Skeletal muscle tissue (tissue), 4 donors: Measurements from ENCODE around the gene DENND6B. TPM values are rescaled to one million over a fixed set of nuclear protein-coding genes. Genes with fewer than 3 reads are reported as not detected.
A peak's percentile ranks its signal among the peaks of the same experiment; 100 is the strongest.

Source experiments
- H3K27ac ChIP-seq: one replicate; pipeline ENCODE4 v1.7.0; 2013; ENCODE audit warnings: mild to moderate bottlenecking, low read depth, low read length, inconsistent platforms
- H3K27me3 ChIP-seq, 3 donors: one replicate each; pipeline ENCODE4 v1.7.0; 2013; ENCODE audit warnings: low read length in 3 of 3; ENCODE audit not compliant: control insufficient read depth in 3 of 3, insufficient read depth in 3 of 3
- H3K36me3 ChIP-seq, 3 donors: one replicate each; pipeline ENCODE4 v1.7.0; 2013; ENCODE audit warnings: low read length in 3 of 3; ENCODE audit not compliant: control insufficient read depth in 3 of 3, insufficient read depth in 3 of 3
- H3K4me1 ChIP-seq, 3 donors: one replicate each; pipeline ENCODE4 v1.7.0; 2013; ENCODE audit warnings: low read length in 3 of 3, mild to moderate bottlenecking in 3 of 3; ENCODE audit not compliant: control insufficient read depth in 3 of 3, insufficient read depth in 3 of 3
- H3K4me3 ChIP-seq, 3 donors: one replicate each; pipeline ENCODE4 v1.7.0; 2013; ENCODE audit warnings: low read length in 3 of 3
- H3K9ac ChIP-seq, 3 donors: one replicate each; pipeline ENCODE4 v1.7.0; 2013; ENCODE audit warnings: low read length in 3 of 3, mild to moderate bottlenecking in 3 of 3, moderate library complexity in 2 of 3, low read depth in 1 of 3
- H3K9me3 ChIP-seq, 3 donors: one replicate each; pipeline ENCODE4 v1.7.0; 2013; ENCODE audit warnings: low read length in 3 of 3; ENCODE audit not compliant: control insufficient read depth in 3 of 3
- total RNA-seq: library from RNA; depleted of rRNA; stranded (reverse); fragments of >200 nt; gene quantifications from one replicate; pipeline ENCODE4 v1.2.3, GENCODE V29; 2014
- donor health status: Osteomylitis.

DENND6B gene
- total RNA-seq, 1 donor from 2014 or later, result 1.0 TPM

DNA sequence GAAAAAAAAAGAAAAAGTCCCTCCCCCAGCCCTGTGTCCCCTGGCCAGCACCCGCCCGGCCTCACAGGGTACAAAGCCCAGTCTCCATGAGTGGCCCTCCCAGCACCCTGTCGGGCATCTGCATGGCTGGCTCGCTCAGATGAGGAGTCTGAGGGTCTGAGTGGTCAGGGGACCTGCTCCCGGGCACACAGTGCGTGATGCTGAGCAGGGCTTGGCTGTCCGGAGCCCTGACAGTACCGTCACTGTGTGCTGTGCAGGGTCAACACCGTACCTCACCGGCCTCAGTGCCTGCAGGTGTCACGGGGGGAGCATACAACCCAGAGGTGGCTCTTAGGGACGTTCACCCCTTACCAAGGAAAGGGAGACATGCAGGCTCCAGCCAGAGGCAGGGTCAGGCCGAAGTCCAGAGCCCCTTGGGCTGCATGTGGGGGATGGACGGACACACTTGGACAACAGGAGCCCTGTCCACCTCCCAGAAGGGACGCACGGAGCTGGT is 15.8 kb downstream of the DENND6B start:
- no peak overlapping the region for H3K27ac ChIP-seq
- no peak overlapping the region for H3K4me3 ChIP-seq
- peaks cover 20 to 25% (median 23%) of the 10 kb centered on the region in 3 donors for H3K4me1 ChIP-seq
- no peaks in the 10 kb centered on the region for H3K9me3 ChIP-seq
- H3K27me3 ChIP-seq, result peaks cover 0 to 2% (median 0%) of the 10 kb centered on the region in 3 donors
- H3K36me3 ChIP-seq, result no peaks in the 10 kb centered on the region
- no peak overlapping the region for H3K9ac ChIP-seq

GRCh38 chr22:50310031-50310722 is 16.6 kb downstream of the DENND6B start:
- no peaks in the 10 kb centered on the region for H3K36me3 ChIP-seq

GRCh38 chr22:50309601-50309991 is 17.2 kb downstream of the DENND6B start:
- no peak overlapping the region for H3K9ac ChIP-seq
- no peak overlapping the region for H3K4me3 ChIP-seq
- H3K27me3 ChIP-seq, result peaks cover 0 to 2% (median 0%) of the 10 kb centered on the region in 3 donors
- H3K36me3 ChIP-seq, result no peaks in the 10 kb centered on the region
- no peaks in the 10 kb centered on the region for H3K9me3 ChIP-seq
- H3K27ac ChIP-seq, result no peak overlapping the region
- peaks cover 28 to 37% (median 35%) of the 10 kb centered on the region in 3 donors for H3K4me1 ChIP-seq

More at GRCh38 chr22:50310031-50310722, 16.6 kb downstream of the DENND6B start:
- Histone ChIP-seq H3K9ac (no peak overlapping the region), H3K27me3 (peaks cover 0 to 2% (median 0%) of the 10 kb centered on the region in 3 donors), H3K4me1 (peaks cover 26 to 32% (median 32%) of the 10 kb centered on the region in 3 donors), H3K27ac (no peak overlapping the region), H3K9me3 (no peaks in the 10 kb centered on the region), H3K4me3 (no peak overlapping the region)

DNA sequence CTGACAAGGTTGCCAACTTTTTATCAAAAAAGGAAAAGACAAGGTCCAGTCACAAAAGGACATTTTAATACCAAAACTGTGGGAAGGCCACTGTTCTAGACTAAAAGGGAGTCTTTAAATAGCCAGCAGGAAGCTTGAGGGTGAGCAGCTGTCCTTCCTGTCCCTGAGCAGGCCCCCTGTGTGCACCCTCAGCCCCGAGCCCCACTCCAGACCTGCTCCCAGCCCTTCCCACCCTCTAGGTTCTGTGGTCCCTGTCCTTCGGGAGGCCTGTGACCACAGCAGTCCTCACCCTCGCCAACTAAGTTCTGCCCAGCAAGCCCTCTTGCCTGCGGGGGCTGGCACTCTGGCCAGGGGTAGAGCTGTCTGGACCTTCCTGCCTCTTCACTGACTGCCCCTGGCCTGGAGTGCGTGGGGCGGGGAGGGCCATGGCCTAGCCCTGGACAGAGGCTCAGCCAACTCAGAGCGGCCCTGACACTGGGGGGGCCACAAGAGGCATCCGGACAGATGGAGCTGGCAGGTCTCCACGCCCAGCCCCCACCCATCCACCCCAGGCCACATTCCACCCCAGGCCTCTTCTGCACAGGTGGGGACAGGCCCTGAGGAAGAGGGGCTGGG is 17.7 kb downstream of the DENND6B start:
- H3K27ac ChIP-seq, result peak overlapping the region; percentile 56
- peaks cover 31 to 40% (median 35%) of the 10 kb centered on the region in 3 donors for H3K4me1 ChIP-seq
- H3K9ac ChIP-seq, result peak overlapping the region in 1 of 3 donors; percentile 50
- peaks cover 0 to 2% (median 0%) of the 10 kb centered on the region in 3 donors for H3K27me3 ChIP-seq
- H3K36me3 ChIP-seq, result no peaks in the 10 kb centered on the region
- H3K9me3 ChIP-seq, result no peaks in the 10 kb centered on the region
- H3K4me3 ChIP-seq, result no peak overlapping the region

DNA sequence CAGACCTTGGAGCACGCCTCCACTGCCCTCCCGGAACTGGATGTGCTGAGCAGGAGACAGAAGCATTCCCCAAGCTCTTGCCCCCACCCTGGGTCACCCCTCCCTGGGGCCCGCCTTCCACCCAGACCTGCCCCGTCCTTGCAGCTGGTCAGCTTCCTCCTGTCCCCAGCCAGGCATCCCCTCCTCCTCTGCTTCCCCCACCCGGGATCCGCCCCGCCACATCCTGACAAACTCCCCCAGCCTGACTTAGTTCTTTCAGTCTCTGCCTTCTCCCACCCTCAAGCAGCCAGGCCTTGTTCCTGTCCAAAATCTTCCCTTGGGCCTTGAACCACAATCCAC is 18.2 kb downstream of the DENND6B start:
- peaks cover 0 to 2% (median 0%) of the 10 kb centered on the region in 3 donors for H3K27me3 ChIP-seq
- H3K9me3 ChIP-seq, result no peaks in the 10 kb centered on the region
- peaks cover 36 to 44% (median 38%) of the 10 kb centered on the region in 3 donors for H3K4me1 ChIP-seq
- no peak overlapping the region for H3K4me3 ChIP-seq
- peak overlapping the region; percentile 56 for H3K27ac ChIP-seq
- H3K9ac ChIP-seq, result peak overlapping the region in 1 of 3 donors; percentile 50
- no peaks in the 10 kb centered on the region for H3K36me3 ChIP-seq

DNA sequence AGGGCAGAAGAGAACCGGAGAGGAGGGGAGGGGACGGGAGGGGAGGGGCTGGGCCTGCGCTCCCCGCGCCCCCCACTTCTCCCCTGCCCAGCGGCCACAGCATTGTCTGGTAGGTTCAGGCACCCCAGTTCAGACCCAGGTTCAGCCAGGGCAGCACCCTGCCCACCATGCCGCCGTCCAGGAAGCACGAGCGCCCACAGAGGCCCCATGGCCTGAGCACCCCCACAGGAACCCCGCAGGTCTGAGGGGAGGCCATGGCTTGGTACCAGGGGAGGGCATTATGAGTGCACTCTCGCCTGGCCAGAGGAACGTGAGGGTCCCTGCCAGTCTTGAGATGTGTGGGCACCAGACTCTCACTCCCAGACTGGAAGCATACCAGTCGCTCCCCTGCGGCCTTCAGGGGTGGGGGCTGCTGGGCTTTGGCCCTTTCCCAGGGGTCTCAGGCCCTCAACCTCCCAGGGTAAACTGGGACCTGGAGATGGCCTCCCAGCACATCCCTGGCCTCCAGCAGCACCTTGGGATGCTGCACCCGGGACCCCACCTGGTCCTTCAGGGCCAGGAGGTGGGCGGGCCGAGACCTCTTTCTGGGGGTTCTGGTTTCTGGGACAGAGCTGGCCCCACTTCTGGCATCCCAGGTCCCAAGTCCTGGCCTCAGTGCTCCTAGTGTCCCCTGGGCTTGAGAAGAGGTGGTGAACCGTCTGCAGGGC is 18.8 kb downstream of the DENND6B start:
- no peaks in the 10 kb centered on the region for H3K36me3 ChIP-seq
- H3K4me3 ChIP-seq, result peak overlapping the region in 1 of 3 donors; percentile 13
- H3K9ac ChIP-seq, result peak overlapping the region in 1 of 3 donors; percentile 25
- peak overlapping the region; percentile 41 for H3K27ac ChIP-seq
- no peaks in the 10 kb centered on the region for H3K9me3 ChIP-seq
- H3K27me3 ChIP-seq, result peaks cover 0 to 2% (median 0%) of the 10 kb centered on the region in 3 donors
- peaks cover 41 to 49% (median 43%) of the 10 kb centered on the region in 3 donors for H3K4me1 ChIP-seq

DNA sequence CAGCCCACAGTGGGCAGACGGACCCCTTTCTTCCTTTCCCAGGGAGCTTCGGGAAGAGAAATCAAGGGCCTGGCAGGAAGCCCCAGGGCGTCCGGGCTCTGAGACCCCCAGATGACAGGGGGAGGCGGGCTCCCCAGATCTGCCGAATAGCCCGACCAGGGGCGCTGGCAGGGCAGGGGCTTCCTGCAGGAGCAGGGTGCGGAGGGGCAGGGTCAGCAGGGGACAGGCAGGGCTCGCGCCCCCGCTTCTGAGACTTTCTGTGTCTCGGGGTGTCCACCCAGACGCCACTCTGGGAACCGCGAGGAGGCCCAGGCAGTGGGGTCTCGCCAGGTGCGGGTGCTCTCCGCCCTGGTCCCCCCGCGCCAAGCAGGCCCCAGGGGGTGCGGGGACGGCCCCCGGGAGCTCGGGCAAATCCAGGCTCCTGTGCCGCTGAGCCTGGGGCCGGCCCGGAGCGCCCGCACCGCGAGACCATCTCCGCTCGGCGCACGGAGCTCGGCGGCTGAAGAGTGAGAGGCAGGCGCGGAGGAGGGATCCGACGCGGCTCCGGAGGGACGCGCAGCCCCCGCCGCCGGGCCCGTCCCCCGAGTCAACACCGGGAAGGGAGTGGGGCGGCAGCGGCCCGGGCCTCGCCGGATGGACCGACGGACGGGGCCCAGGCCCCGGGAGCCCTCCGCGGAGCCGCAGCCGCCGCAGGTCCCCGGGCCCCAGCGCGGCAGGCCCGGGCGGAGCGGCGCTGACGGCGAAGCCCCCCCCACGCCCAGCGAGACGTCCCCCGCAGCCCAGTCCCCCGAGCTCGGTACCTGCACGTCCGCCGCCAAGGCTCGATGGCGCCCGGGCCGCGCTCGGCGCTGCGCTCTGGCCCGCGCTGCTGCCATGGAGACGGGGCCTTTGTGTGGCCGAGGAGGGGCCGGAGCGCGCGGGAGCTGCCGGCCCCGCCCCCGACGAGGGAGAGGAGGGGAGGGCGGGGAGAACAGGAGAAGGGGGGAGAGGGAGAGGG is 19.8 kb downstream of the DENND6B start, which contains the start of gene PLXNB2:
Gene PLXNB2 (minus strand): TSS at position 894 of the 997 bp plus-strand sequence. CDS start 17,062 bp downstream, outside the sequence.
- H3K4me1 ChIP-seq, result peaks cover 46 to 58% (median 53%) of the 10 kb centered on the region in 3 donors

GRCh38 chr22:50305923-50306566 is 20.8 kb downstream of the DENND6B start:
- H3K27ac ChIP-seq, result peak overlapping the region; percentile 72
- H3K27me3 ChIP-seq, result peaks cover 0 to 2% (median 0%) of the 10 kb centered on the region in 3 donors
- peaks cover 50 to 66% (median 63%) of the 10 kb centered on the region in 3 donors for H3K4me1 ChIP-seq
- peak overlapping the region; percentile 65 to 71 (median 70) for H3K9ac ChIP-seq
- H3K9me3 ChIP-seq, result no peaks in the 10 kb centered on the region
- H3K36me3 ChIP-seq, result no peaks in the 10 kb centered on the region
- peak overlapping the region; percentile 69 to 76 (median 72) for H3K4me3 ChIP-seq

More for the DNA sequence above, 19.8 kb downstream of the DENND6B start, which contains the start of gene PLXNB2:
- Histone ChIP-seq H3K9ac (peak within 1 kb of the TSS; percentile 68 to 74 (median 70)), H3K36me3 (no peaks in the 10 kb centered on the region), H3K9me3 (no peaks in the 10 kb centered on the region), H3K27ac (peak within 1 kb of the TSS; percentile 72), H3K4me3 (peak within 1 kb of the TSS; percentile 69 to 76 (median 72)), H3K27me3 (peaks cover 0 to 2% (median 0%) of the 10 kb centered on the region in 3 donors)
